HEK293T (cell line): Measurements from ENCODE around the gene SIGLEC11.

Experiments used
- CTBP1 ChIP-seq: fragments of 450-650 bp; IDR thresholded peaks from 2 replicates; pipeline ENCODE4 v1.6.1; 2016; ENCODE audit warnings: borderline replicate concordance
- ELF4 ChIP-seq: fragments of 450-650 bp; IDR thresholded peaks from 2 replicates; pipeline ENCODE4 v1.6.1; 2017; ENCODE audit warnings: antibody characterized with exemption
- FOXM1 ChIP-seq: fragments of 450-650 bp; IDR thresholded peaks from 2 replicates; pipeline ENCODE4 v1.6.1; 2017; ENCODE audit warnings: mild to moderate bottlenecking, borderline replicate concordance
- LEF1 ChIP-seq: fragments of 450-650 bp; IDR thresholded peaks from 2 replicates; pipeline ENCODE4 v1.6.1; 2017; ENCODE audit warnings: mild to moderate bottlenecking, borderline replicate concordance
- NFRKB ChIP-seq: fragments of 450-650 bp; IDR thresholded peaks from 2 replicates; pipeline ENCODE4 v1.6.1; 2016; ENCODE audit warnings: mild to moderate bottlenecking, moderate library complexity
- SP1 ChIP-seq: fragments of 450-650 bp; IDR thresholded peaks from 2 replicates; pipeline ENCODE4 v1.6.1; 2017
- SUZ12 ChIP-seq: fragments of 450-650 bp; IDR thresholded peaks from 2 replicates; pipeline ENCODE4 v1.6.1; 2016; ENCODE audit warnings: mild to moderate bottlenecking

GRCh38 chr19:49939721-49940481 lies 21.1 kb downstream of the SIGLEC11 start:
- no peak for TF ChIP-seq CTBP1
- TF ChIP-seq SUZ12: no peak
- no peak for TF ChIP-seq SP1
- TF ChIP-seq LEF1: no peak
- TF ChIP-seq ELF4: no peak
- TF ChIP-seq FOXM1: no peak
- TF ChIP-seq NFRKB: no peak
